GM21825 (cell line): ENCODE data around the gene KCTD19.

Experiments
- ATAC-seq: cut with Tn5 transposase; IDR thresholded peaks from one replicate; pipeline ENCODE4 v1.9.1; 2021; ENCODE audit warnings: mild to moderate bottlenecking, moderate library complexity; ENCODE audit not compliant: unreplicated experiment

The KCTD19 gene

GRCh38 chr16:67326115-67326471 lies 448 bp downstream of the KCTD19 start:
- no peak for ATAC-seq

DNA sequence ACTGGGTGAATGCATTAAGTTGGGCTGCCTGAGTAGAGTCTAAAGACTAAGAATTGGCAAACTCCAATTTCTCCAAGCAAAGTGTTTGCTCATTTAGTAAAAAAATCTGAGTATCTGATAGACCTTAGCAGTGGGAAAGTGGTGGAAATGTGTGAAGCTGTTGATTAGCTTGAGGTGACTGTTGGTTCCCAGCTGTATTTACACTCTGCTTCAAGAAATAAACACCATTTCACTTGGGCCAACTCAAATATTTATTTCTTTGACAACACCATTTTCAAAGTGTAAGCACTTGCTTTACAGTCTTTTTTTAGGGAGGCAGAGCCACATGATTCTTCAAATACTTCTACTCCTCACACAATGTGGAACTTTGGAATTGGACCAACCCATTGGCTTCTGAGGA lies 8.7 kb downstream of the KCTD19 start:
- no peak for ATAC-seq

DNA sequence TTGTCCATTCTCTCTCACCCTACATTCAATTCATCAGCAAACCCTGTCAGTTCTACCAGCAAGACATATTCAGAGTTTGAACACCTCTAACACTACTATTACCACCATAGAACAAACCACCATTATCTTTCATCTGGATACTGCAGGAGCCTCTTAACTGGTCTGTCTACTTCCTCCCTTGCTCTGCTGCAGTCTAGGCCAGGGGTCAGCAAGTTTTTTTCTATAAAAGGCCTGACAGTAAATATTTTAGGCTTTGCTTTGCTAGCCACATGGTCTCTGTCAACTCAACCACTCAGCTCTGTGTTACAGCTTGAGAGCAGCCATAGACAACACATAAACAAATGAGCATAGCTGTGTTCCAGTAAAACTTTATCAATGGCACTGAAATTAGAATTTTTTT lies 13.8 kb downstream of the KCTD19 start:
- no peak for ATAC-seq

GRCh38 chr16:67311607-67312488 lies 14.7 kb downstream of the KCTD19 start:
- peak; percentile 81 for ATAC-seq

DNA sequence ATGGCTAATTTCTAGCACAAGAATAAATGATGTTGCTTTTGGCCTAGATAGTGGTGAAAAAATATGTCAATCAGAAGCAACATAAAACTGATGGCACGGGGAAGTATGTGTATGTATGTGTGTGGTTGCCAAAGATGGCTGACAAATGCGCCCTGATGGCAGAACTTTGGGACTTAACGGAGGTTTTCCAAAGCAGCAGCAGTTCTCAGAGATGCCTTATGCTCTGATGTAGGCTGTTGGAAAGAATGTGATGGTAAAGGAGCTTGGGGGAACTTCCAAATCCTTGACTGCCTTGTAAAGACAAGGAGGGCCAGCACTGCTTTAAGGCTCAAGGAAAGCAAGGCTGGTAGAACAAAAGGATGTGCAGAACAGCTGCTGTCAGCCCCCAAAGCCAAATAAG lies 16.0 kb downstream of the KCTD19 start:
- no peak for ATAC-seq

DNA sequence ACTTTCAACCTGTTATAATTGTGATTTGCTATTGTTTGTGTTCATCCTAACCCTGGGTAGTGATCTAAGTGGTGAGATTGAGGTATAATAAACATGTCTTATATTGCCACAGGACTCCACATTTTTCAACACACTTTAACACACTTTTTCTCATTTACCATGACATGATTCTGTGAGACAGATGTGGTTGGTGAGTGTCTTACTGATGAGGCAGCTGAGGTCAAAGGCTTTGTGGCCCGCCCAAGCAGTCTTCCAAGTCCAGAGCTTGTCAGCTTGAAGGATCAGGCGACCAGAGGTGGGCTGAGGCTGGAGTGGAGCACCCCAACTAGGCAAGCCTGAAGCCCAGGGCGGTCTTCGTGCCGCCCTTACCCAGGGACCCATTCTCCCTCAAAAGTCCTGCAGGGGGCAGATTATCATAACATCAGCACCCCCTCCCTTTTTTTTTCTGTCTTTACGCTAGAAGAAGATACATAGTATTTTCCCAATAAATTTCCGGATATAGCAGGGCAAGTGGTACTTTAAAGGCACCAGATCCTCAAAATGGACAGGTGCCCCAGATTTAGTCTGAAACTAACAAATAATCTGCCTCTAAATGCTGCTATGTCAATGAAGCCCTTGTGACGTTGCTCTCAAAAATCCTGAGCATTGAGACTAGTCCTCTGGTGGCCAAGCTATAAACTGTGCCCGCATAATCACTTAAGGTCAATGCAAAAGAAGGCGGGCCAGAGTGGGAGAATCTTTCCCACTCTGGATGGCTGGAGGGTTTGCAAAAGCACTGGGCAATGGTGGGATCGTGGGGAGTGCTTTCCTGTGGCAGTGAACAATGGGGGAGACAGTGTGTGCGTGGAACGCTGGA lies 21.1 kb downstream of the KCTD19 start:
- ATAC-seq = no peak

DNA sequence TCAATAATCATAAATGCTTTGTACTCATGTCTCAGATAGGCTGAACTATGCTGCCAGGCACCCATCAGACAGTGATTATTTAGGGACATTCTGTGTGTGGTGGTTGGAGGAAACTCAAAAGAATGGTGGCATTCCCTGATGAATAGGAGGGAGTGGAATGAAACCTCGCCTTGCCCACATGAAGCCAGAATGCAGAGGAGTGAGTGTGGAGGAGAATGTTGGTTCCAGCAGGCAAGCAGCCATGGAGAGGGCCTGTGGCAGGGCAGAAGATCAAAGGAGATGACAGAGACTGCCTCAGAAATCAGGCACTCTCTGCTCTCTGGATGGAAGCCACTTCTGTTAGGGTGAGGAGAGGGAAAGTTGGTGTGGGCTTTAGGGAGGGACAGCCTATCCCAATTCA lies 22.5 kb downstream of the KCTD19 start:
- ATAC-seq = no peak

GRCh38 chr16:67302970-67303369 lies 23.6 kb downstream of the KCTD19 start:
- no peak for ATAC-seq

DNA sequence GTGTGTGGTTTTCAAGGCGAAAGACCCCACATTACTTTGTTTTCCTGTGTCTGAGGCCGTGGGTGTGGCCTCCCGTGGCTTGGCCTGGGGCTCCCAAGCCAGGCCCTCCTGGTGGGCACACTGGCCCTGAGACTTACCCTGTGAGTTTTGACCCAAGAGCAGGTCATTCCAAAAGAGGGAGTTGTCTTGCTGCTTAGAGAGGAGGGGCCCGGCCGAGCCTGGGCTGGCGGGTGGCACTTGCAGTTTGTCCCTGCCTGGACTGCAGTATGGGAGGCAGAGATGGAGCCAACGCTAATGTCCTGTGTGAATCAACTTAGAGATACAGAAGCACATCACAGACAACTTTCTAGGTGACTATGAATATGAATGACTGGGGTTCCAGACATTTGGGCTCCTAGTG lies 24.5 kb downstream of the KCTD19 start:
- ATAC-seq = no peak

- ATAC-seq = no peak
Measured at GRCh38 chr16:67301080-67301782, 25.3 kb downstream of the KCTD19 start.

DNA sequence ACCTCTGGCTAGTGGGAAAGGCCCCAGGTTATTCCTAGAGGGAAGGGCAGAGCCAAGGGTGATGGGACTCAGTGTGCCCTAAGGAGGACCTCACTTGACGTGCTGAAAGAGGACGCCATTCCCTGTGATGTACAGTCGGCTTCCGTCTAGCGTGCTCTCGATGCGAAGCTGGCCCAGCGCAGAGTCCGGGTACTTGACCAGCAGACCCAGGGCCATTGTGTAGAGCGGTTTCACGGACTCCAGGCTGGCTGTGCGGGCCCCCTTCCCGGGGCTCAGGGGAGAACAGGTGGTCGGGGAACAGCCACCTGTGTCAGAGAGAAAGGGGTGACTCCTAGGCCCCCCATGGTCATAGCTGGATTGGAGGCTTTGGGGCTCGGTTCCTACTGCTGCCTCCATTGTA lies 27.3 kb downstream of the KCTD19 start:
- ATAC-seq = no peak

DNA sequence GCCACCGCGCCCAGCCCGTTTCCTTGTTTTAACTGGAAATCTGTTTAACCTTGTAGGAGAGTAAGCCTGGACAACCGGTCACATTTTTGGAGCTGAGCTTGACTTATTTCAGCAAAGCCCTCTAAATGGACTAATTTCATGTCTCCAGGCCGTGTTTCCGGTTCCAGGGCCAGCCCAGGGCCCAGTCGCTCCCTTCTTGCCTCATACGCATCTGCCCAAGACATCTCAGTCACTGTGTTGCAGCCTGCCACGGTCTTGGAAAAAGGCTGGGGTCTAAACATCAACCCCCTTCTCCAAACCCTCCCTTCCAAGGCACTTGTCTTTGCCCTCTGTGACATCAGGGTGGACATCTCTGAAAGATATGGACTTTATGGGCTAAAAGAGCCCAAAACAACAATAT lies 28.3 kb downstream of the KCTD19 start:
- no peak for ATAC-seq

GRCh38 chr16:67296420-67296819 lies 30.1 kb downstream of the KCTD19 start:
- no peak for ATAC-seq

GRCh38 chr16:67294938-67295361 lies 31.6 kb downstream of the KCTD19 start:
- ATAC-seq = no peak

DNA sequence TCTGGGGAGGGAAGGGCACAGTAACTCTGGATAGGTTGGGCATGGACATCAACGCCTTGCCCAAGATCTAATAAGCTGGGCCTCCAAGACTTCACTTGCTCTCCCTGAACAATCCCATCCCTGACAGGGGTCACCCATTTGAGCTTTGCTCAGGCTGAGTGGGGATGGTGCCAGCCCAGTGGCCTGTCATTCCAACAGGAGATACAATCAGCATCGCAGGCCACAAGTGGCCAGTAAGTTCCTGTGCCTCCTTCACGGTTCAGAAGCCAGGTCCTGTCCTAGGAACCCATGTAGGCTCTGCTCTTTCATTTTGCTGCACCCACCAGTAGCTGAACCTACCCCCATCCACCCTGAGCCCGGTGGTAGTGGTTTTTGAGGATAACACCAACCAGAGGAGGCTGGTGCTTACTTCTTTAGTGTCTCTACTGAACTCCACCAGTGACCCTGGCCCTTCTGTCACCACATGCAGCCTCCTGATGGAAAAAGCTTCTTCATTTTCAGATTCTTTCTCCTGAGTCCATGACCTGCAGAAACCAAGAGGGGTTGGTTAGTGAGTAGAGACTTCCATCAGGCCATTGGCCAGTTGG lies 32.3 kb downstream of the KCTD19 start:
- no peak for ATAC-seq

DNA sequence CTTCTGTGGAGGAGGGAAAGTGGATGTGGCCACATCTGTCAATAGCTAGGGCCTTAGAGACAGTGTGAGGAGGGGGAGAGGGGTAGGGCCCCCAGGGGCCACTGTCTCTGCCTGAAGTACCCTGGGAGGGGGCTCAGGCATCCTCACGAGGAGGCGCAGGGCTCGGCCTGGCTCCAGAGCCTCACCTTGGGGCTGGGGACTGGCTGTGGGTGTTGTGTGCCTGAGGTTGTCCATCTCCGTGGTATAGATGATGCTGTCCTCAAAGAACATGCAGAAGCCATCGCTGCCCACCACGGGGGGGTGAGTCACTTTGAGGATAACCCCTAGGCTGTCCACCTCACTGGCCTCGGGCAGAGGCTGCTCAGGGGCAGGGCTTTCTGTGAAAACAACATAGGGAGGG lies 35.1 kb downstream of the KCTD19 start:
- ATAC-seq = no peak

GRCh38 chr16:67287960-67288359 lies 38.6 kb downstream of the KCTD19 start:
- no peak for ATAC-seq

DNA sequence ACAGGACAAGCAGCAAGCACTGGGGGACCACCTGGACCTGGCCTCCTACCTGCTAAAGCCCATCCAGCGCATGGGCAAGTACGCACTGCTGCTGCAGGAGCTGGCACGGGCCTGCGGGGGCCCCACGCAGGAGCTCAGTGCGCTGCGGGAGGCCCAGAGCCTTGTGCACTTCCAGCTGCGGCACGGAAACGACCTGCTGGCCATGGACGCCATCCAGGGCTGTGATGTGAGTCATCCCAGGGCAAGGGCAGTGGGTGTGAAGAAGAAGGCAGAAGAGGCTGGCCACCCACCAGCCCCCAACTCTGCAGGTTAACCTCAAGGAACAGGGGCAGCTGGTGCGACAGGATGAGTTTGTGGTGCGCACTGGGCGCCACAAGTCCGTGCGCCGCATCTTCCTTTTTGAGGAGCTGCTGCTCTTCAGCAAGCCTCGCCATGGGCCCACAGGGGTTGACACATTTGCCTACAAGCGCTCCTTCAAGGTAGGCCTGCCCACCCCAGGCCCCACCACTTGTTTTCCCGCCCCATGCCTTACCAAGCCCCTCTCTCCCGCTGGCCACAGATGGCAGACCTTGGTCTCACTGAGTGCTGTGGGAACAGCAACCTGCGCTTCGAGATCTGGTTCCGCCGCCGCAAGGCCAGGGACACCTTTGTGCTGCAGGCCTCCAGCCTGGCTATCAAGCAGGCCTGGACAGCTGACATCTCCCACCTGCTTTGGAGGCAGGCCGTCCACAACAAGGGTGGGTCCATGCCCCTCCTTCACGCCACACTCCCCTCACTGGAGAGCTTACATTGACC lies 39.9 kb downstream of the KCTD19 start:
- ATAC-seq = no peak

DNA sequence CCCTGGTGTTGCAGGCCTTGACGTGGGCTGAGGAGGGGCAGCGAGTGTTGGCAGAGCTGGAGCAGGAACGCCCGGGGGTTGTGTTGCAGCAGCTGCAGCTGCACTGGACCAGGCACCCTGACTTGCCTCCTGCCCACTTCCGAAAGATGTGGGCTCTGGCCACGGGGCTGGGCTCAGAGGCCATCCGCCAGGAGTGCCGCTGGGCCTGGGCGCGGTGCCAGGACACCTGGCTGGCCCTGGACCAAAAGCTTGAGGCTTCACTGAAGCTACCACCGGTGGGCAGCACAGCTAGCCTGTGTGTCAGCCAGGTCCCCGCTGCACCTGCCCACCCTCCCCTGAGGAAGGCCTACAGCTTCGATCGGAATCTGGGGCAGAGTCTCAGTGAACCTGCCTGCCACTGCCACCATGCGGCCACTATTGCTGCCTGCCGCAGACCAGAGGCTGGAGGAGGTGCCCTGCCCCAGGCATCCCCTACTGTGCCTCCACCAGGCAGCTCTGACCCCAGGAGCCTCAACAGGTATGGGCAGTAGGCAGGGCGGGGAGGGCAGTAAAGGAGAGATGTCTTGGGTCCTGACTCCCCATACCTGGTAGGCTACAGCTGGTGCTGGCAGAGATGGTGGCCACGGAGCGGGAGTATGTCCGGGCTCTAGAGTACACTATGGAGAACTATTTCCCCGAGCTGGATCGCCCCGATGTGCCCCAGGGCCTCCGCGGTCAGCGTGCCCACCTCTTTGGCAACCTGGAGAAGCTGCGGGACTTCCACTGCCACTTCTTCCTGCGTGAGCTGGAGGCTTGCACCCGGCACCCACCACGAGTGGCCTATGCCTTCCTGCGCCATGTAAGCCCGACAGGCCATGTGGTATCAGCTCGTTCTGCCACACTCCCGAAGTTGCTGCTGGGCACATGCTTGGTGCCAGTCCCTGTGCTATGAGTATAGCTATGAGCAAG lies 41.6 kb downstream of the KCTD19 start:
- ATAC-seq = no peak
